HG03095 (cell line): Measurements from ENCODE around the gene AGBL4.

Source experiments
- ATAC-seq: cut with Tn5 transposase; IDR thresholded peaks from one replicate; pipeline ENCODE4 v1.9.1; 2021; ENCODE audit warnings: moderate library complexity; ENCODE audit not compliant: unreplicated experiment

The AGBL4 gene

GRCh38 chr1:49197081-49197480, 826.7 kb downstream of the AGBL4 start:
- ATAC-seq = no peak

- ATAC-seq = no peak
These were observed 833.6 kb downstream of the AGBL4 start for GRCh38 chr1:49190138-49190537.

DNA sequence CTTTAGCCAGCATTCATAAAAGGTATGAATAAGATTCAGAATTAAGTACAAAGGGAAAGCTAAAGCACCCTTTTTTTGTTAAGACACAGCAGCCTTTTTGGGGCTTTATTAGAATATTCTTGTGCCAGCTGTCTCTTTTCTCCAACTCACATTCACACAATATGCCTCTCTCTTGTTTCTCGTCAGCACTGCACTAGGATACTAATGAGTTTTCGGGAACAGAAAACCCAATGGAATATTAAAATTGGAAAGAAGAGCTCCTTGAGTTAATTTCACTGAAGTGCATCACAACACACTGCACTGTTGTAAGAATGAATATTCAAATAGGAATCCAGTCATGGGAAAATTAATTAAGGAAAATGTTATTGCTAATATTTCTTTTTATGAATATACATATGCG, 836.7 kb downstream of the AGBL4 start:
- ATAC-seq = no peak

DNA sequence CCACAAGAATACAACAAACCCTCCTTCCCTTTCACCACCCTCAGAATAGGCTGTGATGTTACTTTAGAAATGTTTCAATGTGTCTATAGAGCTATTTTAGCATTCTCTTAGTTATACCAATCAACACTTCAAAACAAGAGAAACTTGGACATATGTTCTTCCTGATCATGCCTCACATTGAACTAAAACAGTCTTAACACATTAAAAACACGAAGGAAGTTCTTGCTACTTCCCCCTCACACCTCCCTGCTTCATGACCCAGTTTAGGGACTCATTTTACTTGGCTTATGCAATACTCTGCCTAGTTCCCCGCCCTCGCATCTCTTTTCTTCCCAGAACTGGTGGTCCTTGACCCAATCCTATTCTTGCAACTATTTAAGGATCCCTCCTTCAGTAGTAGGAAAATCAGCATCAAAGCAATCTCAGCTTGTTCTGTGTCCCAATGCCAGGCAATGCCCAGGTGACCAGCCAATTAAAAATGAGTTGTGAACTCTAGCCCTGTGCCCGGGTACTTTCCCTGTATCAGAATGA, 838.2 kb downstream of the AGBL4 start:
- ATAC-seq = no peak

DNA sequence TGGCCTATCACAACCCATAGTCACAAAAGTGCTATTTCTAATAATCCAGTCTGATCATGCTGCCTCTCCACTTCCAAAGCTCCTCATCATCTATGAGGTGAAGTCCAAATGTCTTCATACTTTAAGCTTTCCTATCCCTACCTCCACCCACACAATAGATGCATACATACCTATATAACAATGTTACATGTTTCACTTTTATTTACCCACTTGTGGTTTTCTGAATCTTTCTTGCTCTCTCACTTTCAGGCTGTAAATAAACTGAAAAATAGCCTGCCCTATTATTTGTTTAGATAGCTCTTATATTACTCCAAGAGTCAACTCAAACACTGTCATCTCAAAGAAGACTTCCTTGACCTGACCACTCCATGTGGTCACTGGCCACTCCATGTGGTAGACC, 840.3 kb downstream of the AGBL4 start:
- no peak for ATAC-seq

GRCh38 chr1:49181033-49181432, 842.7 kb downstream of the AGBL4 start:
- no peak for ATAC-seq

DNA sequence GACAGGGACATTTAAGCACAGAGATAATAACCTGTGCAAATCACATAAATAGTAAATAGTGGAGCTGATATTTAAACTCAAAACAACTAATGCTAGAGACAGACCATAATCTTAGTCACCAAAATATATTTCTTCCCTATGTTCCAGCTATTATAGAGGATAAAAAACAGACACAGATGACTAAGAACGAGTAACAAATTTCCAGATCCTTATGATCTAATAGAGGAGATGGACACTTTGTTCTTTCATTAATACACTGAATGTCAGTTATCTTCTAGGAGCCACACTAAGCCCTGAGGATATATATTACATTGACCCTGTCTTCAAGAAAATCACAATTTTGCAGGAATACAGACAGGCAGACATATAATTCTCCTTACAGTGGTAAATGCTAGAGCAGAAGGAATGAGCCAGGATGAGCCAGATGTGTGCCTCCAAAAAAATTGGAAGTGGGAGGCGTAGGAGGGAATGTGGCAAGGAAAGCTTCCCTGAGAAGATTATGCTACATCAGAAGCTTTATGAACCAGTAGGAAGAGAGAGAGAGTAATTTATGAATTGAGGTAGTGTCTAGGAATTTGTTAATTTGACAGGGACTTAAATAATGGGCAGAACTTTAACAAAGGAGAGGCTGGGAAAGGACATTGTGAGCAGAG, 851.7 kb downstream of the AGBL4 start:
- ATAC-seq = no peak

GRCh38 chr1:49166031-49166430, 857.7 kb downstream of the AGBL4 start:
- no peak for ATAC-seq

DNA sequence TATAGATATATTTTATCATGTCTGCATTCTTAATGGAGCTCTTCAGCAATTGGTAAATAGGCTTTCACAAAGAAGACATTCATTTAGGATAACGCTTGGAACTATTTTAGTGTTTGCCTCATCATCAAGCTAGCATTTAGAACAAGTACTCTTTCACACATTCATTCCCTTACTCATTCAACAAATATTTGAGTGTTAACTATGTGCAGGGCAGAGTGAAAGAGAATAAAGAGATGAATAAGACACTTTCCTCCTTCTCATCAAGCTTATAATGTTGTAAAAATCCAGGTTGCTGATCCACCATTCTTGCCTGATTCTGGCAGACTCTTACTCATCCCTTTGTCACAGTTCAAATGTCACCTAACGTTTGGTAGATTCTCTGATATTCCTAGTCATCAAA, 860.7 kb downstream of the AGBL4 start:
- no peak for ATAC-seq

DNA sequence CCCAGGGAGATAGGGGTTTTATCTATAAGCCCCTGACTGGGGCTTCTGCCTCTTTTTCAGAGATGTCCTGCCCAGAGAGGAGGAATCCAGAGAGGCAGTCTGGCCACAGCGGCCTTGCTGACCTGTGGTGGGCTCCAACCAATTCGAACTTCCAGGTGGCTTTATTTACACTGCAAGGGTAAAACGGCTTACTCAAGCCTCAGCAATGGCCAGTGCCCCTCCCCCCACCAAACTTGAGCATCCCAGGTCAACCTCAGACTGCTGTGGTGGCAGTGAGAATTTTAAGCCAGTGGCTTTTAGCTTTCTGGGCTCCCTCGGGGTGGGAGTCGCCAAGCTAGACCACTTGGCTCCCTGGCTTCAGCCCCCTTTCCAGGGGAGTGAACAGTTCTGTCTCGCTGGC, 863.1 kb downstream of the AGBL4 start:
- no peak for ATAC-seq

DNA sequence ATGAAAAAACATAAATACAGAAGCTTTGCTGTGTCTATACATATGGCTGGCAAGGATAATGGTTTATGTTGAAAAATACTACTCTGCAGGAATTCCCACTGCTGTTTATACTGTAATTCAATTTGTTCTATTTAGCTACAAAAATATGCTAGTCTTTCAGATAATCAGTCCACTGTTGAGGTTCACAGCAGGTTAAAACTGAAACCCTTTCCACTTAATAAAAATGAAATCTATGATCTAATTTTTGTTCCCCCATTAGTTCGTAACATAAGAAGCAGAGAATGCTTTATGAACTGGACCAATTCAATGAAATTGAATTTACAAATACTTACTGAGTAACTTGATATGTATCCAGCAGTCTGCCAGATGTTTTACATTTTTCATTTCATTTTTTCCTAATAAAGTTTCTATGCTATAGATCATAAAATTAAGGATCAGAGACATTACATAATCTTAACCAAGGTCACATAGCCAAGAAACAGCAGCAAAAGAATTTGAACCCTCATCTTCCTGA, 887.0 kb downstream of the AGBL4 start:
- no peak for ATAC-seq

DNA sequence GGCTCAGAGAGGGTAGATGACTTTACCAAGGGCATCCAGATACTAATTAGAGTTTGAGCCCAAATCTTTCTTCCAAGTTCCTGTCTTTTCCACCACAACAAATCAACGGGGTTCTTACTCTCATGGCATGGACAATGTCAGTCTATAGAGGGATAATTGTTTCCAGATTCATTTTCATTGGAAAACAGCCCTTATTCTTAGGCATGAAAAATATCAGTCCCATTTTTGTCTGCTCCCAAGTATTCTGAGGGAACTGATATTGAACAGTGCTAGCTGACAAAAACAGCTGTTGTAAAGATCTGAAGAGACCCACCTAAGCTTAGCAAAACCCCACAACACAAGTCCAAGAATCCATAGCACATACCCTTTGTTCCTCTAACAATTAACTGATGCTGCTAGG, 898.0 kb downstream of the AGBL4 start:
- no peak for ATAC-seq

- no peak for ATAC-seq
These were observed 911.8 kb downstream of the AGBL4 start for GRCh38 chr1:49111931-49112330.

DNA sequence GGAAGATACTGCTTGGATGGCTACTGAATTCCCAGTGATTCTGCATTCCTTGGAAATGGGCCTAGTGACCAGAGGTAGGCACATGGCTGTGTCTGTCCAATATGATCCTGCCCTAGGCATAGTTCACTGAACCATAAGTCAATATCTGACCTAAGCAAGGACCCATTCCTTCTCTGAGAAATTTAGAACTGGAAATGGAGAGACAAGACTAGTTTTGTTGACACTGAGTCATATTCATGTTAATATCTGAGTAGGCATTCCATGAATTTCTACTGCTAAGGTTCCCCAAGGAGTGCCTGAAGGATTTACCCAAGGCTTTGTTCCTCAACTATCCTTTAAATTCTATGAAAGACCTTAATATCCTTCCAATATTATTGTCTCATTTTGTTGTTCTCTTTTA, 917.3 kb downstream of the AGBL4 start:
- ATAC-seq = no peak

DNA sequence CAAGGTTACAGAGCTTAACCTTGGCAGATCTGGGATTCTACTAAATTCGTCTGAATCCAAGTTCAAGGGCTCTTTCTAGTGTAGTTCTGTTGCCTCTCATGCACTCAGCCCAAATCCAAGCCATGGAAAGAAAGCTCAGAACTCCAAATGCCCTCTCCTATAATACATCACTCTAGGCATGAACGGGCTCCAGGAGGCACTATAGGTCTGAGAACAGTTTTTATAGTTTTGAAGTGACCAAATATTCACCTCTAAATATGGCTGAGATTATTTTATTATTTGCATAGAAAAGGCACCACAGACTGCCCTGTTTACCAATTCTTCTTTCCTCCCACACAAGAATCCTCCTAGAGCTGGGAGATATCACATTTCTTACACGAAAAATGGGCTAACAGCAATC, 919.2 kb downstream of the AGBL4 start:
- ATAC-seq = no peak

GRCh38 chr1:49102752-49103151, 921.0 kb downstream of the AGBL4 start:
- no peak for ATAC-seq

- no peak for ATAC-seq
These were observed 924.9 kb downstream of the AGBL4 start for GRCh38 chr1:49098866-49099265.

GRCh38 chr1:49086327-49086726, 937.4 kb downstream of the AGBL4 start:
- no peak for ATAC-seq

DNA sequence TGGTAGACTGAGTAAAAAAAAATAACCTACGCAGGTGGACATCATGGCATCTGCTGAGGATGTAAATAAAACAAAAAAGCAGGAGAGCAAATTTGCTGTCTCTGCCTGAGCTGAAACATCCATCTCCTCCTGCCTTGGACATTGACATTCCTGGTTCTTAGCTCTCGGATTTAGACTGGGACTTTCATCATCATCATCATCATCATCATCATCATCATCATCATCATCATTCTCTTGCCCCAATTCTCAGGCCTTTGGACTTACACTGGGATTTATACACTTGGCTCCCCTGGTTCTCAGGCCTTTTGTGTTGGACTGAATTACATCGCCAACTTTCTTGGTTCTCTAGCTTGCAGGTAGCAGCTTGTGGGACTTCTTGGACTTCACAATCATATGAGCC, 938.7 kb downstream of the AGBL4 start:
- ATAC-seq = no peak

GRCh38 chr1:49060766-49061165, 963.0 kb downstream of the AGBL4 start:
- no peak for ATAC-seq

DNA sequence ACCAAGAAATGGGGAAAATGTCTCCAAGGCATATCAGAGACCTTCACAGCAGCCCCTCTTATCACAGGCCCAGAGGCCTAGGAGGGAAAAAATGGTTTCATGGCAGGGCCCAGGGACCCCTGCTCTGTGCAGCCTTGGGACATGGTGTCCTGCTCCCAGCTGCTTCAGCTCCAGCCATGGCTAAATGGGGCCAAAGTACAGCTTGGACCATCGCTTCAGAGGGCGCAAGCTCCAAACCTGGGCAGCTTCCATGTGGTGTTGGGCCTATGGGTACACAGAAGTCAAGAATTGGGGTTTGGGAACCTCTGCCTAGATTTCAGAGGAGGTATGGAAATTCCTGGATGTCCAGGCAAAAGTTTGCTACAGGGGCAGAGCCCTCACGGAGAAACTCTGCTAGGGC, 964.7 kb downstream of the AGBL4 start:
- no peak for ATAC-seq

DNA sequence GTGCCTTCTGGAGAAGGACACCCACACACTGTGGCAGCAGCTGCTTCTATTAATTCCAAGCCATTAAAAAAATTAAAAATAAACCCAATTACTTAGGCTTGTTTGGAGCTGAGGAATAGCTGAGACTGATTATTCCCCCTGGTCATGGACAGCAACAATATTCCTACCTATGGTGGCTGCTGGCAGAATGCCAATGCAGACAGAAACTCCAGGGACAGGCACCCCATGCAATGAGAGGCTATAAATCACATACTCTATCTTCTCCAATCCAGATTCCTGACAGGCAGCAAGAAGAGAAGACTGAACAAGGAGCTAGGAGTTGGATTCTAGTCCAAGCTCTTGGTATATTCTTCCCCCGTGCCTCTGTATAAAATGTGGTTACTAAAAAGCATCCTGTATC, 971.7 kb downstream of the AGBL4 start:
- ATAC-seq = no peak

GRCh38 chr1:49051647-49052046, 972.1 kb downstream of the AGBL4 start:
- no peak for ATAC-seq
